CD14-positive monocyte (primary cell): ENCODE results near the gene TRMO. TPM values are rescaled to one million over a fixed set of nuclear protein-coding genes. Genes with fewer than 3 reads are reported as not detected.

Source experiments
- DNase-seq, 3 donors: peaks; one replicate each; pipeline ENCODE4 v3.0.0-alpha.2; 2011 to 2022
- H2AFZ ChIP-seq: 2 replicates; pipeline ENCODE4 v1.6.0; 2012; ENCODE audit warnings: mild to moderate bottlenecking, low read depth, low read length, inconsistent platforms; ENCODE audit not compliant: insufficient read depth, poor library complexity, severe bottlenecking
- H3K27ac ChIP-seq, 2 donors: 1 replicate in 1 of 2; 2 replicates in 1 of 2; pipeline ENCODE4 v1.5.1; 2012 to 2013; ENCODE audit warnings: low read length in 2 of 2, control low read depth in 1 of 2, inconsistent platforms in 1 of 2, low read depth in 1 of 2, mild to moderate bottlenecking in 1 of 2
- H3K27me3 ChIP-seq, 2 donors: one replicate each; pipeline versions ENCODE4 v1.6.0 to v1.6.1; 2011 to 2013; ENCODE audit warnings: low read length in 2 of 2; ENCODE audit not compliant: control insufficient read depth in 2 of 2, insufficient read depth in 2 of 2
- H3K36me3 ChIP-seq, 2 donors: replicated peaks in 1 of 2; 1 replicate in 1 of 2; 2 replicates in 1 of 2; pipeline versions ENCODE4 v1.5.1 to v1.6.1; 2012 to 2013; ENCODE audit warnings: low read length in 2 of 2, control low read depth in 1 of 2, inconsistent platforms in 1 of 2, mild to moderate bottlenecking in 1 of 2; ENCODE audit not compliant: insufficient read depth in 2 of 2, control insufficient read depth in 1 of 2
- H3K4me1 ChIP-seq, 2 donors: 1 replicate in 1 of 2; 2 replicates in 1 of 2; pipeline versions ENCODE4 v1.5.1 to v1.6.1; 2012 to 2013; ENCODE audit warnings: low read length in 2 of 2, control low read depth in 1 of 2, inconsistent platforms in 1 of 2, mild to moderate bottlenecking in 1 of 2, moderate library complexity in 1 of 2; ENCODE audit not compliant: insufficient read depth in 2 of 2, control insufficient read depth in 1 of 2
- H3K4me2 ChIP-seq: replicated peaks from 2 replicates; pipeline ENCODE3; 2012; ENCODE audit warnings: low read length, moderate library complexity, mild to moderate bottlenecking; ENCODE audit not compliant: poor library complexity, severe bottlenecking; ENCODE audit errors: extremely low read depth
- H3K4me3 ChIP-seq, 3 experiments: fragments of 200-600 bp in 1 of 3; sonication (generic) in 1 of 3; replicated peaks in 1 of 3; 1 replicate in 2 of 3; 2 replicates in 1 of 3; pipeline ENCODE4 v1.5.1; 2011 to 2013; ENCODE audit warnings: low read length in 3 of 3, mild to moderate bottlenecking in 3 of 3, control low read depth in 2 of 3, low read depth in 2 of 3, inconsistent platforms in 1 of 3, moderate library complexity in 1 of 3
- H3K79me2 ChIP-seq: 2 replicates; pipeline ENCODE4 v1.6.0; 2012; ENCODE audit warnings: mild to moderate bottlenecking, control low read depth, inconsistent platforms, low read length, moderate library complexity; ENCODE audit not compliant: insufficient read depth
- H3K9ac ChIP-seq: 2 replicates; pipeline ENCODE4 v1.6.0; 2017; ENCODE audit warnings: low read length, mild to moderate bottlenecking; ENCODE audit not compliant: insufficient read depth, poor library complexity, severe bottlenecking
- H3K9me3 ChIP-seq, 2 donors: replicated peaks in 1 of 2; 1 replicate in 1 of 2; 2 replicates in 1 of 2; pipeline versions ENCODE4 v1.5.1 to v1.6.1; 2012 to 2013; ENCODE audit warnings: low read length in 2 of 2, control low read depth in 1 of 2; ENCODE audit not compliant: control insufficient read depth in 1 of 2, insufficient read depth in 1 of 2
- H4K20me1 ChIP-seq: 2 replicates; pipeline ENCODE4 v1.6.0; 2012; ENCODE audit warnings: mild to moderate bottlenecking, low read length, control low read depth, moderate library complexity; ENCODE audit not compliant: insufficient read depth
- H3K27ac Mint-ChIP-seq, 7 donors: one replicate each; pipeline ENCODE4 v1.8.0; 2020; ENCODE audit warnings: mild to moderate bottlenecking in 7 of 7, mixed read lengths in 7 of 7, moderate library complexity in 6 of 7, inconsistent platforms in 2 of 7
- H3K27me3 Mint-ChIP-seq, 3 donors: one replicate each; pipeline ENCODE4 v1.8.0; 2021 to 2022; ENCODE audit warnings: low read depth in 3 of 3, mild to moderate bottlenecking in 3 of 3, mixed read lengths in 3 of 3, moderate library complexity in 3 of 3, inconsistent platforms in 1 of 3
- H3K36me3 Mint-ChIP-seq, 2 donors: one replicate each; pipeline ENCODE4 v1.8.0; 2020; ENCODE audit warnings: mixed read lengths in 2 of 2, inconsistent platforms in 1 of 2, mild to moderate bottlenecking in 1 of 2
- H3K4me1 Mint-ChIP-seq: one replicate; pipeline ENCODE4 v1.8.0; 2020; ENCODE audit warnings: mild to moderate bottlenecking, mixed read lengths
- H3K4me3 Mint-ChIP-seq, 2 donors: one replicate each; pipeline ENCODE4 v1.8.0; 2020; ENCODE audit warnings: mild to moderate bottlenecking in 2 of 2, mixed read lengths in 2 of 2, moderate library complexity in 1 of 2
- H3K9me3 Mint-ChIP-seq, 7 donors: one replicate each; pipeline ENCODE4 v1.8.0; 2020 to 2022; ENCODE audit warnings: mixed read lengths in 7 of 7, mild to moderate bottlenecking in 6 of 7, moderate library complexity in 6 of 7, inconsistent platforms in 2 of 7
- WGBS: methylation state at CpG from one replicate; pipeline ENCODE4 v1.1.5; 2013; ENCODE audit warnings: missing lambda C conversion rate; ENCODE audit not compliant: insufficient coverage; 5-methylcytosine and 5-hydroxymethylcytosine counted together
- intact Hi-C, 2 donors: fragments of 100-400 bp; cut with micrococcal nuclease; formaldehyde crosslinking; loops; one replicate each; pipeline versions ENCODE4 v1.15.0 to v1.15.1; 2023
- polyA plus RNA-seq, 3 donors: library from polyadenylated mRNA; depleted of rRNA in 1 of 3; unstranded in 2 of 3; stranded (reverse) in 1 of 3; fragments of 300-500 nt in 2 of 3; fragments of >200 nt in 1 of 3; fragmentation: Illumina TruSeq in 2 of 3; gene quantifications; 1 replicate in 2 of 3; 2 replicates in 1 of 3; pipeline ENCODE4 v1.2.3, GENCODE V29; 2012 to 2021
- TF ChIP-seq, protein P1 (sequence below): fragments of 200-600 bp; IDR thresholded peaks from one replicate; pipeline ENCODE4 v1.8.0; 2022; ENCODE audit warnings: antibody characterized with exemption, mild to moderate bottlenecking

The TRMO gene
- polyA plus RNA-seq, 3 donors: 13.4 to 20.6 (median 13.5) TPM

- Histone ChIP-seq H3K79me2 (no peaks in the 10 kb centered on the region), H3K36me3 (no peaks in the 10 kb centered on the region), H3K4me3 (no peak overlapping the region), H3K4me2 (no peak overlapping the region), H3K9me3 (peaks cover 4 to 22% of the 10 kb centered on the region in 2 donors), H3K27me3 (peaks cover 45 to 72% of the 10 kb centered on the region in 2 donors), H4K20me1 (no peaks in the 10 kb centered on the region), H3K4me1 (peaks cover 3 to 7% of the 10 kb centered on the region in 2 donors), H2AFZ (no peak overlapping the region), H3K27ac (no peak overlapping the region), H3K9ac (no peak overlapping the region)
- Mint-ChIP-seq H3K27ac (no peak overlapping the region), H3K27me3 (peaks cover 61 to 76% (median 70%) of the 10 kb centered on the region in 3 donors), H3K36me3 (peaks cover 5 to 7% of the 10 kb centered on the region in 2 donors), H3K4me1 (peaks cover 7% of the 10 kb centered on the region), H3K4me3 (peak overlapping the region in 1 of 2 donors; percentile 59), H3K9me3 (peaks cover 7 to 31% (median 22%) of the 10 kb centered on the region in 7 donors)
- intact Hi-C loops: no loop called here
- no peak for DNase-seq
- WGBS: no CpG with 5 or more reads among the region's 1 CpG
- TF ChIP-seq, protein P1, sequence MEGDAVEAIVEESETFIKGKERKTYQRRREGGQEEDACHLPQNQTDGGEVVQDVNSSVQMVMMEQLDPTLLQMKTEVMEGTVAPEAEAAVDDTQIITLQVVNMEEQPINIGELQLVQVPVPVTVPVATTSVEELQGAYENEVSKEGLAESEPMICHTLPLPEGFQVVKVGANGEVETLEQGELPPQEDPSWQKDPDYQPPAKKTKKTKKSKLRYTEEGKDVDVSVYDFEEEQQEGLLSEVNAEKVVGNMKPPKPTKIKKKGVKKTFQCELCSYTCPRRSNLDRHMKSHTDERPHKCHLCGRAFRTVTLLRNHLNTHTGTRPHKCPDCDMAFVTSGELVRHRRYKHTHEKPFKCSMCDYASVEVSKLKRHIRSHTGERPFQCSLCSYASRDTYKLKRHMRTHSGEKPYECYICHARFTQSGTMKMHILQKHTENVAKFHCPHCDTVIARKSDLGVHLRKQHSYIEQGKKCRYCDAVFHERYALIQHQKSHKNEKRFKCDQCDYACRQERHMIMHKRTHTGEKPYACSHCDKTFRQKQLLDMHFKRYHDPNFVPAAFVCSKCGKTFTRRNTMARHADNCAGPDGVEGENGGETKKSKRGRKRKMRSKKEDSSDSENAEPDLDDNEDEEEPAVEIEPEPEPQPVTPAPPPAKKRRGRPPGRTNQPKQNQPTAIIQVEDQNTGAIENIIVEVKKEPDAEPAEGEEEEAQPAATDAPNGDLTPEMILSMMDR: no peak
Measured at GRCh38 chr9:97864396-97864795, 57.9 kb downstream of the TRMO start.

DNA sequence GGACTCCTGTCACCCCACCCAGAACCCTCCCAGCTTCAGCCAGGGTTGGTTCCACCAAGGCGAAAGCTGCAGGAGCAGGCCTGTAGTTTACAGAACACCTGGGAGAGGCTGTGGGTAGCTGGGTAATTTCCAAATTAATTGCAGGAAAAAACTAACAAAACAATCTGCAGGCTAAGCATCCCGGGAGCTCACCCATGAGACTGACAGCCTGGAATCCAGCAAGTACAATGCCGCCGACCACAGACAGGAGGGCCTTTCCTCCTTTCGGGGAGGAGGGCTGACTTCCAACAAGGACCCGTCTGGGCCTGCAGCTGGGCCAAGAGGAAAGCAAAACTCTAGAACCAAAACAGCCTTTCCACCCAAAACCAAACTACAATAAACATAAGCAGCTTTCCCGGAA lies 59.0 kb downstream of the TRMO start:
- 87% methylated on average over 3 of the region's 7 CpGs for WGBS
- intact Hi-C loops: no loop called here
- Histone ChIP-seq H3K9me3 (peaks cover 4 to 30% of the 10 kb centered on the region in 2 donors), H3K27me3 (peaks cover 52 to 76% of the 10 kb centered on the region in 2 donors), H2AFZ (no peak overlapping the region), H3K4me2 (no peak overlapping the region), H3K27ac (no peak overlapping the region), H3K36me3 (no peaks in the 10 kb centered on the region), H3K9ac (no peak overlapping the region), H3K79me2 (no peaks in the 10 kb centered on the region), H3K4me3 (no peak overlapping the region), H4K20me1 (no peaks in the 10 kb centered on the region), H3K4me1 (peaks cover 3 to 7% of the 10 kb centered on the region in 2 donors)
- H3K9me3 Mint-ChIP-seq: peaks cover 7 to 32% (median 22%) of the 10 kb centered on the region in 7 donors
- H3K4me1 Mint-ChIP-seq: peaks cover 7% of the 10 kb centered on the region
- H3K27ac Mint-ChIP-seq: peak overlapping the region in 1 of 7 donors; percentile 11
- H3K4me3 Mint-ChIP-seq: no peak overlapping the region
- DNase-seq: no peak
- TF ChIP-seq, protein P1: no peak
- H3K36me3 Mint-ChIP-seq: peaks cover 5 to 10% of the 10 kb centered on the region in 2 donors
- H3K27me3 Mint-ChIP-seq: peaks cover 63 to 79% (median 78%) of the 10 kb centered on the region in 3 donors
